ENCODE measurements around the gene FBXO8. TPM values are rescaled to one million over a fixed set of nuclear protein-coding genes. Genes with fewer than 3 reads are reported as not detected.
"Not testable (repeated sequence)": the region's sequence is repeated elsewhere in the genome, so short reads cannot be mapped to it uniquely, and the experiment has no call there.

Gene FBXO8
- total RNA-seq, 1 donor from 2014 or later, result 18.9 TPM

GRCh38 chr4:174304664-174305063 lies 21.2 kb upstream of the FBXO8 start:
- no peaks in the 10 kb centered on the region for H3K4me1 Mint-ChIP-seq (ENCODE audit: low read depth)
- peaks cover 22% of the 10 kb centered on the region for H3K36me3 Mint-ChIP-seq (ENCODE audit: low read depth)
- no peaks in the 10 kb centered on the region for H3K27me3 Mint-ChIP-seq (ENCODE audit: low read depth)
- no peak for TF ChIP-seq CTCF (IDR thresholded peaks at IDR 0.05)
- H3K4me3 Mint-ChIP-seq (ENCODE audit: unreplicated experiment), result no peak overlapping the region
- H3K27ac Mint-ChIP-seq (ENCODE audit: unreplicated experiment), result no peak overlapping the region
- DNase-seq (ENCODE audit: low spot score), result no peak
- H3K9me3 Mint-ChIP-seq (ENCODE audit: low read depth), result no peaks in the 10 kb centered on the region

- TF ChIP-seq CTCF (IDR thresholded peaks at IDR 0.05), result no peak
- no peaks in the 10 kb centered on the region for H3K27me3 Mint-ChIP-seq (ENCODE audit: low read depth)
- H3K27ac Mint-ChIP-seq (ENCODE audit: unreplicated experiment), result no peak overlapping the region
- no peaks in the 10 kb centered on the region for H3K4me1 Mint-ChIP-seq (ENCODE audit: low read depth)
- no peak overlapping the region for H3K4me3 Mint-ChIP-seq (ENCODE audit: unreplicated experiment)
- DNase-seq (ENCODE audit: low spot score), result no peak
- no peaks in the 10 kb centered on the region for H3K9me3 Mint-ChIP-seq (ENCODE audit: low read depth)
- peaks cover 23% of the 10 kb centered on the region for H3K36me3 Mint-ChIP-seq (ENCODE audit: low read depth)
Measured at GRCh38 chr4:174303687-174304086, 20.2 kb upstream of the FBXO8 start.

GRCh38 chr4:174295142-174295541 lies 11.7 kb upstream of the FBXO8 start:
- not testable (repeated sequence) for H3K27ac Mint-ChIP-seq (ENCODE audit: unreplicated experiment); H3K4me3 Mint-ChIP-seq (ENCODE audit: unreplicated experiment); DNase-seq (ENCODE audit: low spot score); H3K4me1 Mint-ChIP-seq (ENCODE audit: low read depth); H3K27me3 Mint-ChIP-seq (ENCODE audit: low read depth)
- Mint-ChIP-seq H3K9me3 (ENCODE audit: low read depth) (peaks cover 19% of the 10 kb centered on the region), H3K36me3 (ENCODE audit: low read depth) (peaks cover 17% of the 10 kb centered on the region)

GRCh38 chr4:174294641-174295040 lies 11.2 kb upstream of the FBXO8 start:
- not testable (repeated sequence) for H3K4me3 Mint-ChIP-seq (ENCODE audit: unreplicated experiment)
- H3K9me3 Mint-ChIP-seq (ENCODE audit: low read depth), result peaks cover 19% of the 10 kb centered on the region

GRCh38 chr4:174292473-174292872 lies 9.0 kb upstream of the FBXO8 start:
- DNase-seq (ENCODE audit: low spot score), result no peak
- H3K27ac Mint-ChIP-seq (ENCODE audit: unreplicated experiment), result no peak overlapping the region
- H3K27me3 Mint-ChIP-seq (ENCODE audit: low read depth), result no peaks in the 10 kb centered on the region
- no peaks in the 10 kb centered on the region for H3K4me1 Mint-ChIP-seq (ENCODE audit: low read depth)
- peaks cover 19% of the 10 kb centered on the region for H3K9me3 Mint-ChIP-seq (ENCODE audit: low read depth)
- no peak for TF ChIP-seq CTCF (IDR thresholded peaks at IDR 0.05)
- H3K4me3 Mint-ChIP-seq (ENCODE audit: unreplicated experiment), result no peak overlapping the region
- peaks cover 12% of the 10 kb centered on the region for H3K36me3 Mint-ChIP-seq (ENCODE audit: low read depth)

More at GRCh38 chr4:174294641-174295040, 11.2 kb upstream of the FBXO8 start:
- H3K27ac Mint-ChIP-seq (ENCODE audit: unreplicated experiment); H3K4me1 Mint-ChIP-seq (ENCODE audit: low read depth); H3K27me3 Mint-ChIP-seq (ENCODE audit: low read depth); DNase-seq (ENCODE audit: low spot score): not testable (repeated sequence)
- H3K36me3 Mint-ChIP-seq (ENCODE audit: low read depth), result peaks cover 13% of the 10 kb centered on the region

GRCh38 chr4:174286870-174287269 lies 3.4 kb upstream of the FBXO8 start:
- Mint-ChIP-seq H3K27me3 (ENCODE audit: low read depth) (no peaks in the 10 kb centered on the region), H3K27ac (ENCODE audit: unreplicated experiment) (no peak overlapping the region), H3K36me3 (ENCODE audit: low read depth) (peaks cover 2% of the 10 kb centered on the region), H3K9me3 (ENCODE audit: low read depth) (peaks cover 9% of the 10 kb centered on the region), H3K4me3 (ENCODE audit: unreplicated experiment) (no peak overlapping the region), H3K4me1 (ENCODE audit: low read depth) (peaks cover 28% of the 10 kb centered on the region)
- no peak for TF ChIP-seq CTCF (IDR thresholded peaks at IDR 0.05)
- no peak for DNase-seq (ENCODE audit: low spot score)
